ENCODE measurements around the gene P2RX7.
A peak's percentile ranks its signal among the peaks of the same experiment; 100 is the strongest.

P2RX7 gene

GRCh38 chr12:121127501-121127900 lies 5.2 kb upstream of the P2RX7 start:
- Histone ChIP-seq H3K9ac (no peak overlapping the region), H3K4me2 (no peak overlapping the region), H3K4me1 (ENCODE audit: low read depth, poor library complexity, severe bottlenecking) (peaks cover 57% of the 10 kb centered on the region), H3K27me3 (ENCODE audit: insufficient read depth, low read depth) (no peaks in the 10 kb centered on the region), H3K36me3 (ENCODE audit: insufficient read depth) (no peaks in the 10 kb centered on the region), H2AFZ (ENCODE audit: low read depth) (no peak overlapping the region), H3K79me2 (ENCODE audit: insufficient read depth, low read depth) (no peaks in the 10 kb centered on the region), H4K20me1 (ENCODE audit: insufficient read depth) (no peaks in the 10 kb centered on the region), H3K4me3 (IDR thresholded peaks at IDR 0.05; ENCODE audit: insufficient read depth, low read depth, low read length) (no peak overlapping the region), H3K27ac (no peak overlapping the region)
- no peak for TF ChIP-seq CTCF (conservative IDR thresholded peaks at IDR 0.05; ENCODE audit: low read depth, low read length)

DNA sequence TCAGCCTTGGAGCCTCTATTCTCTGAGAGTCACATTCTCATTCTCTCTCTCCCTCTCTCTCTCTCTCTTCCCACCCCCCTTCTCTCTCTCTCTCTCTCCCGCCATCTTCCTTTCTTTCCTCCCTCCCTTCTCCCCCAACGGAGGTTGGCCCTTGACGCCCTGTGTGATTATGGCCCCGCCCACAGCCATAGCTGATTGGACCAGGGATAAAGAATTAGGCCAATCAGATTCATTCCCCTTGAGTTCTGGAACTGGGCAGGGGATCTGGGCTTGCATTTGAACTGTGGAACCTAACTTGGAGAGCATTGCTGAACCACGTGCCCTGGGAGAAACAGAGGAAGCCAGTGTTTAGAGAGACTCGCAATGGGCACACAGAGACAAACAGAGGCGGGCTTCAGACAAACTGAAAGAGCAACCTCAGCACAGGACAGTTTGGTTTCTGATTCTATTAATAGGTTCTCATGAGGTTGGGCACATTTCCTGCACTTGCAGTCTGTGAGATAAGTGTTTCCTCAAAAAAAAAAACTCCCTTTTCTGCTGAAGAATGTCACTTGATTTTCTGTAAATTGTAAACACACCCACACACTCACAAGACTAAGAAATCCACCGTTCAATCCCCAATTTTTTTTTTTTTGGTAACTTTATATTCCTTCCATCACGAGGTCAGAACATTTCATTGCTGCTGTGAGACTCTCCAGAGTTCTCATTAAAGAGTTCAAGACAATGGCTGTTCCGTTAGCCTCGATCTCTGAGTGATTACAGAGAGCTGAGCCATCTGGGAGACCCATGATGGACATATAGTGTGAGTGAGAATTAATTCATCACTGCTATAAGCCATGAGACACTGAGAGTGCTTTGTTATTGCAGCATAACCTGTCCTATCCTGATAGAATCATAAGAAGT lies 3.5 kb upstream of the P2RX7 start:
- H3K4me2 ChIP-seq: peak overlapping the region; percentile 92
- H3K9ac ChIP-seq: peak overlapping the region; percentile 70
- no peak overlapping the region for H3K4me3 ChIP-seq (IDR thresholded peaks at IDR 0.05; ENCODE audit: insufficient read depth, low read depth, low read length)
- H2AFZ ChIP-seq (ENCODE audit: low read depth): peak overlapping the region; percentile 64; the same call in 1 of the 2 replicates
- H3K36me3 ChIP-seq (ENCODE audit: insufficient read depth): no peaks in the 10 kb centered on the region
- peaks cover 58% of the 10 kb centered on the region for H3K4me1 ChIP-seq (ENCODE audit: low read depth, poor library complexity, severe bottlenecking)
- H4K20me1 ChIP-seq (ENCODE audit: insufficient read depth): no peaks in the 10 kb centered on the region
- peak overlapping the region; percentile 99 for H3K27ac ChIP-seq
- H3K79me2 ChIP-seq (ENCODE audit: insufficient read depth, low read depth): peaks cover 8% of the 10 kb centered on the region
- TF ChIP-seq CTCF (conservative IDR thresholded peaks at IDR 0.05; ENCODE audit: low read depth, low read length): no peak
- no peaks in the 10 kb centered on the region for H3K27me3 ChIP-seq (ENCODE audit: insufficient read depth, low read depth)

DNA sequence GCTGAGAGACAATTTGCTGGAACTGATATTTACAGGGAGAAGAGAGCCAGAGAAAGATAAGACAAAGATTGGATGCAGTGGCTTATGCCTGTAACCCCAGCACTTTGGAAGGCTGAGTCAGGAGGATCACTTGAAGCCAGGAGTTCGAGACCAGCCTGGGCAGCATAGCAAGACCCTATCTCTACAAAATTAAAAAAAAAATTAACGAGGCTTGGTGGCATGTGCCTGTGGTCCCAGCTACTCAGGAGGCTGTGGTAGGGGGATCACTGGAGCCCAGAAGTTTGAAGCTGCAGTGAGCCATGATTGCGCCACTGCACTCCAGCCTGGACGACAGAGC lies 2.9 kb upstream of the P2RX7 start:
- peaks cover 58% of the 10 kb centered on the region for H3K4me1 ChIP-seq (ENCODE audit: low read depth, poor library complexity, severe bottlenecking)
- H3K4me3 ChIP-seq (IDR thresholded peaks at IDR 0.05; ENCODE audit: insufficient read depth, low read depth, low read length): no peak overlapping the region
- peak overlapping the region; percentile 70 for H3K9ac ChIP-seq
- peak overlapping the region; percentile 92 for H3K4me2 ChIP-seq
- no peaks in the 10 kb centered on the region for H3K27me3 ChIP-seq (ENCODE audit: insufficient read depth, low read depth)
- peak overlapping the region; percentile 64; the same call in 1 of the 2 replicates for H2AFZ ChIP-seq (ENCODE audit: low read depth)
- peak overlapping the region; percentile 99 for H3K27ac ChIP-seq
- TF ChIP-seq CTCF (conservative IDR thresholded peaks at IDR 0.05; ENCODE audit: low read depth, low read length): no peak
- peaks cover 14% of the 10 kb centered on the region for H3K79me2 ChIP-seq (ENCODE audit: insufficient read depth, low read depth)
- no peaks in the 10 kb centered on the region for H3K36me3 ChIP-seq (ENCODE audit: insufficient read depth)
- H4K20me1 ChIP-seq (ENCODE audit: insufficient read depth): no peaks in the 10 kb centered on the region

DNA sequence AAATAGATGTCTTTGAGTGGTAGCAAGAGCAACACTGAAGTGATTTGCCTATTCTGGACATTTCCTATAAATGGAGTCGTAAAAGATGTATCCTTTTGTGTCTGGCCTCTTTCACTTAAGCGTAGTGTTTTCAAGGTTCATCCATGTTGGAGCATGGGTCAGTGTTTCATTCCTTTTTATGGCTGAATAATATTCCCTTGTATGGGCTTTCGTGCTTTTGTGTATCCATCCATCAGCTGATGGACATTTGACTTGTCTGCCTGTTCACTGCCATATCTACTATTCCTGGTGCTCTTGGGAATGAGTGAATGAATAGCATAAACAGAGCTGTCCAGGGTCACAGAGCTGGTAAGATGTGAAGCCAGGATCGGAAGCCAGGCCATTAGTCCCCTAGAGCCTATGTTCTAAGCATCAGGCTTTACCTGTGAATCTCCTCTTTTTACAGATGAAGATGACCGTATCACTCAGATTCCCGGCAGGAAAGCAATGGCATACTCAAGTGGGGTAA lies 1.8 kb upstream of the P2RX7 start:
- Histone ChIP-seq H3K36me3 (ENCODE audit: insufficient read depth) (no peaks in the 10 kb centered on the region), H3K4me1 (ENCODE audit: low read depth, poor library complexity, severe bottlenecking) (peaks cover 60% of the 10 kb centered on the region), H4K20me1 (ENCODE audit: insufficient read depth) (no peaks in the 10 kb centered on the region), H2AFZ (ENCODE audit: low read depth) (no peak overlapping the region), H3K79me2 (ENCODE audit: insufficient read depth, low read depth) (peaks cover 17% of the 10 kb centered on the region), H3K4me3 (IDR thresholded peaks at IDR 0.05; ENCODE audit: insufficient read depth, low read depth, low read length) (no peak overlapping the region), H3K9ac (no peak overlapping the region), H3K27ac (no peak overlapping the region), H3K4me2 (peak overlapping the region; percentile 82; the same call in 1 of the 2 replicates), H3K27me3 (ENCODE audit: insufficient read depth, low read depth) (no peaks in the 10 kb centered on the region)
- no peak for TF ChIP-seq CTCF (conservative IDR thresholded peaks at IDR 0.05; ENCODE audit: low read depth, low read length)
